Activated CD4-positive, alpha-beta T cell treated with anti-CD3 and anti-CD28 coated beads, Interleukin-2, amount 50 U/mL, for 16 hours (primary cell): ENCODE results near the gene TMEM252.

Experiments used
- DNase-seq: peaks from one replicate; pipeline ENCODE4 v3.0.0-alpha.2; 2020

The TMEM252 gene

GRCh38 chr9:68496356-68496755 is 44.3 kb downstream of the TMEM252 start:
- DNase-seq = no peak

GRCh38 chr9:68495247-68495646 is 45.4 kb downstream of the TMEM252 start:
- no peak for DNase-seq

- no peak for DNase-seq
These were observed 46.6 kb downstream of the TMEM252 start for GRCh38 chr9:68493958-68494577.

- no peak for DNase-seq
These were observed 47.1 kb downstream of the TMEM252 start for GRCh38 chr9:68493541-68493940.

- DNase-seq = no peak
These were observed 47.9 kb downstream of the TMEM252 start for GRCh38 chr9:68492806-68493205.

- no peak for DNase-seq
These were observed 51.0 kb downstream of the TMEM252 start for GRCh38 chr9:68489646-68490045.

GRCh38 chr9:68488126-68488525 is 52.6 kb downstream of the TMEM252 start:
- no peak for DNase-seq
